ENCODE results near the gene PLEKHM1. TPM values are rescaled to one million over a fixed set of nuclear protein-coding genes. Genes with fewer than 3 reads are reported as not detected.

The PLEKHM1 gene
- total RNA-seq, 1 donor from 2014 or later: 41.7 TPM

- Mint-ChIP-seq H3K36me3 (ENCODE audit: unreplicated experiment) (peaks cover 17% of the 10 kb centered on the region), H3K9me3 (ENCODE audit: unreplicated experiment) (no peaks in the 10 kb centered on the region), H3K4me1 (ENCODE audit: unreplicated experiment) (no peaks in the 10 kb centered on the region), H3K27me3 (ENCODE audit: unreplicated experiment) (no peaks in the 10 kb centered on the region), H3K4me3 (ENCODE audit: unreplicated experiment) (no peak overlapping the region), H3K27ac (ENCODE audit: unreplicated experiment) (no peak overlapping the region)
- no peak for DNase-seq (ENCODE audit: extremely low spot score, unreplicated experiment)
- TF ChIP-seq, protein P1, sequence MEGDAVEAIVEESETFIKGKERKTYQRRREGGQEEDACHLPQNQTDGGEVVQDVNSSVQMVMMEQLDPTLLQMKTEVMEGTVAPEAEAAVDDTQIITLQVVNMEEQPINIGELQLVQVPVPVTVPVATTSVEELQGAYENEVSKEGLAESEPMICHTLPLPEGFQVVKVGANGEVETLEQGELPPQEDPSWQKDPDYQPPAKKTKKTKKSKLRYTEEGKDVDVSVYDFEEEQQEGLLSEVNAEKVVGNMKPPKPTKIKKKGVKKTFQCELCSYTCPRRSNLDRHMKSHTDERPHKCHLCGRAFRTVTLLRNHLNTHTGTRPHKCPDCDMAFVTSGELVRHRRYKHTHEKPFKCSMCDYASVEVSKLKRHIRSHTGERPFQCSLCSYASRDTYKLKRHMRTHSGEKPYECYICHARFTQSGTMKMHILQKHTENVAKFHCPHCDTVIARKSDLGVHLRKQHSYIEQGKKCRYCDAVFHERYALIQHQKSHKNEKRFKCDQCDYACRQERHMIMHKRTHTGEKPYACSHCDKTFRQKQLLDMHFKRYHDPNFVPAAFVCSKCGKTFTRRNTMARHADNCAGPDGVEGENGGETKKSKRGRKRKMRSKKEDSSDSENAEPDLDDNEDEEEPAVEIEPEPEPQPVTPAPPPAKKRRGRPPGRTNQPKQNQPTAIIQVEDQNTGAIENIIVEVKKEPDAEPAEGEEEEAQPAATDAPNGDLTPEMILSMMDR (IDR thresholded peaks at IDR 0.05): no peak
Observed at GRCh38 chr17:45440161-45440778, 50.3 kb downstream of the PLEKHM1 start.

DNA sequence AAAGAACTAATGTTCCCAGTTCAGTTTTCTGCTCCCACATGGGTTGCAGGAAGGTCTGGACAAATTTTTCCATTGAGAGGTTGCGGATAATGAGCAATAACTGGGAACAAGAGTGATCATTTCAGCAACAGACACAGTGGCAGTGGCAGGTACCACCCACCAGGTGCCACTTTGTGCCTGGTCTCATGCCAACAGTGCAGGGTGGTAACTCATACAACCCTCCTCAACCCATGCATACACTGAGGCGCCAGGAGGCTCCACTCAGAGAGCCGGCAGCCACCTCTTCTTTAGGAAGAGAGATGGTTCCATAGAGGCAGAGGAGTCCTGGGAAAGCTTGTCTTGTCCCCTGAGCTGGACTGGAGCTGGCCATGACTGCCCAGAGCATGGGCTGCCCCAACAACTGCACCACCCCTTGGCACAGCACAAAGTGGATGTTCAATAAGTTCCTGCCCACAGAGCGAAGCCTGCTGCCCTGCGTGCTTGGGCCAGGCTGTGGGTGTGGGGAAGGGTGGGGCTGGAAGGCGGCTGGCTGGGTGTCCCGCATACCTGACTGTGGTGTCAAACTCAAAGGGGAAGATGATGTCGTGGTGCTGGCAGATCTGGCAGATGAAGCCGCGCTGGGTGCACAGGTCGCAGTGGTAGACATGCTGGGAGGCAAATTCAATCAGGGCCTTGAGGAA lies 51.5 kb downstream of the PLEKHM1 start:
- H3K27ac Mint-ChIP-seq (ENCODE audit: unreplicated experiment): no peak overlapping the region
- TF ChIP-seq, protein P1 (IDR thresholded peaks at IDR 0.05): no peak
- DNase-seq (ENCODE audit: extremely low spot score, unreplicated experiment): no peak
- no peaks in the 10 kb centered on the region for H3K4me1 Mint-ChIP-seq (ENCODE audit: unreplicated experiment)
- H3K4me3 Mint-ChIP-seq (ENCODE audit: unreplicated experiment): no peak overlapping the region
- no peaks in the 10 kb centered on the region for H3K9me3 Mint-ChIP-seq (ENCODE audit: unreplicated experiment)
- H3K27me3 Mint-ChIP-seq (ENCODE audit: unreplicated experiment): no peaks in the 10 kb centered on the region
- H3K36me3 Mint-ChIP-seq (ENCODE audit: unreplicated experiment): peaks cover 15% of the 10 kb centered on the region

GRCh38 chr17:45437465-45438283 lies 52.8 kb downstream of the PLEKHM1 start:
- no peak overlapping the region for H3K27ac Mint-ChIP-seq (ENCODE audit: unreplicated experiment)
- no peaks in the 10 kb centered on the region for H3K9me3 Mint-ChIP-seq (ENCODE audit: unreplicated experiment)
- H3K4me3 Mint-ChIP-seq (ENCODE audit: unreplicated experiment): no peak overlapping the region
- H3K4me1 Mint-ChIP-seq (ENCODE audit: unreplicated experiment): peaks cover 2% of the 10 kb centered on the region
- DNase-seq (ENCODE audit: extremely low spot score, unreplicated experiment): no peak
- peaks cover 15% of the 10 kb centered on the region for H3K36me3 Mint-ChIP-seq (ENCODE audit: unreplicated experiment)
- TF ChIP-seq, protein P1 (IDR thresholded peaks at IDR 0.05): no peak
- H3K27me3 Mint-ChIP-seq (ENCODE audit: unreplicated experiment): no peaks in the 10 kb centered on the region

DNA sequence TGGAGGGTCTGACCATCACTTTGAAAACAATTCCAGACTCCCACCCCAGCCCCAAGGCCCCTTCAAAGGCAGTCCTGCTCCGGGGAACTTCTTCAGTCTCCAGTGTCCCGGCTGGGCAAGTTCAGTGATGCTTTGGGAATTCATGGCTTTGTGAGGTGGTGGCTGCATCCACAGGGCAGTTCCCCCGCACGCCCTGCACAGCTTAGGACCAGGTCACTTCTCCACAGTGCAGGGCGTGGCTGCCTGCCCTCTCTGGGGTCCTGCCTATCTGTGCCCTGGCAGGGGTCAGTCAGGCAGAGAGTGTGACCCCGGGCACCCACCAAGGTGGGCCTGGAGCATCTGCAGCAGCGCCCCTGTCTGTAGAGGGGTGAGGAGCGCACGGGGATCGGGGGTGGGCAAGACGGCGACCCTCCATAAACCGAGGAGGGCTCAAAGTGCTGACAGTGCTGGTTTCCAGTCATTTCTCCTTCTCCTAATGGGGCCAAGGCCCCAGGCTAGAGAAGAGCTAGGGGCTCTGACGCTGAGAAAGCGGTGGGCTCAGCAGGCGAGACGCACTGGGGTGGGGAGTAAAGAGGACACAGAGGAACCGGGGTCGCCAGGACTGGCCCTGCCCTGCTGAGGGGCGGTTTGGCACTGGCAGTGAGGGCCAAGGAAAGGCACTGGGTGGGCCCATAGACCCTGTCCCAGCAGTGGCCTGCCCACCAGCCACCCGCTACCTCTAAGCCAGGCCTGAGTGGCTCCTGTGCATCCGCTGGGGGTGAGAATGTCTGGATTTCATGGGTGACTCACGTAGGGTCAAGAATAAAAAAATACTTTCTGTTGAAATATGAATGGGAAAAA lies 53.7 kb downstream of the PLEKHM1 start:
- Mint-ChIP-seq H3K27ac (ENCODE audit: unreplicated experiment) (no peak overlapping the region), H3K4me3 (ENCODE audit: unreplicated experiment) (no peak overlapping the region), H3K4me1 (ENCODE audit: unreplicated experiment) (peaks cover 5% of the 10 kb centered on the region), H3K27me3 (ENCODE audit: unreplicated experiment) (no peaks in the 10 kb centered on the region), H3K36me3 (ENCODE audit: unreplicated experiment) (peaks cover 15% of the 10 kb centered on the region), H3K9me3 (ENCODE audit: unreplicated experiment) (no peaks in the 10 kb centered on the region)
- TF ChIP-seq, protein P1 (IDR thresholded peaks at IDR 0.05): no peak
- no peak for DNase-seq (ENCODE audit: extremely low spot score, unreplicated experiment)
